ENCODE data around the gene UHRF2. TPM values are rescaled to one million over a fixed set of nuclear protein-coding genes. Genes with fewer than 3 reads are reported as not detected.
"Not testable (repeated sequence)": the region's sequence is repeated elsewhere in the genome, so short reads cannot be mapped to it uniquely, and the experiment has no call there.

The UHRF2 gene
- total RNA-seq, 8 experiments from 2014 or later = 23.3 to 65.0 (median 34.4) TPM

GRCh38 chr9:6439051-6439703 lies 26.2 kb downstream of the UHRF2 start:
- no peak overlapping the region for H3K27ac ChIP-seq
- H3K4me1 ChIP-seq (replicated peaks in 1 of 2) = no peaks in the 10 kb centered on the region
- 51 to 100% (median 90%) methylated on average over 3 to 8 of the region's 9 CpGs; no CpG with 5 or more reads in 2 of the 10 experiments for WGBS, 10 experiments
- ATAC-seq (replicated peaks in 6 of 8) = peak in 1 of 8 experiments; percentile 42
- H3K4me3 ChIP-seq = no peak overlapping the region
- in situ Hi-C loops (cut with MboI; ENCODE audit: low pct_unique_long_range_greater_than_20kb in 2 of 9, low sequenced_read_pairs in 9 of 9, unreplicated experiment in 9 of 9) = no loop called here

GRCh38 chr9:6440405-6440804 lies 27.4 kb downstream of the UHRF2 start:
- 80 to 100% (median 100%) methylated on average over 1 to 3 of the region's 3 CpGs for whole genome bisulfite sequencing, 10 experiments
- in situ Hi-C loops (cut with MboI; ENCODE audit: low pct_unique_long_range_greater_than_20kb in 2 of 9, low sequenced_read_pairs in 9 of 9, unreplicated experiment in 9 of 9) = no loop called here
- Histone ChIP-seq H3K27ac (no peak overlapping the region), H3K4me3 (no peak overlapping the region), H3K4me1 (replicated peaks in 1 of 2) (no peaks in the 10 kb centered on the region)
- ATAC-seq (replicated peaks in 6 of 8) = no peak

- H3K27ac ChIP-seq = no peak overlapping the region
- in situ Hi-C loops (cut with MboI; ENCODE audit: low pct_unique_long_range_greater_than_20kb in 2 of 9, low sequenced_read_pairs in 9 of 9, unreplicated experiment in 9 of 9) = no loop called here
- ATAC-seq (replicated peaks in 6 of 8) = peak in 2 of 8 experiments; percentile 87 to 91
- no peaks in the 10 kb centered on the region for H3K4me1 ChIP-seq (replicated peaks in 1 of 2)
- H3K4me3 ChIP-seq = no peak overlapping the region
- 0 to 20% (median 0%) methylated on average over 1 of the region's 1 CpG; no CpG with 5 or more reads in 7 of the 10 experiments for WGBS, 10 experiments
Observed at GRCh38 chr9:6441269-6441668, 28.3 kb downstream of the UHRF2 start.

- WGBS, 10 experiments = 0 to 69% (median 57%) methylated on average over 1 of the region's 1 CpG; no CpG with 5 or more reads in 5 of the 10 experiments
- no peak for ATAC-seq (replicated peaks in 6 of 8)
- Histone ChIP-seq H3K4me1 (replicated peaks in 1 of 2) (no peaks in the 10 kb centered on the region), H3K4me3 (no peak overlapping the region), H3K27ac (no peak overlapping the region)
- in situ Hi-C loops (cut with MboI; ENCODE audit: low pct_unique_long_range_greater_than_20kb in 2 of 9, low sequenced_read_pairs in 9 of 9, unreplicated experiment in 9 of 9) = no loop called here
Observed at GRCh38 chr9:6443661-6444060, 30.7 kb downstream of the UHRF2 start.

- in situ Hi-C loops (cut with MboI; ENCODE audit: low pct_unique_long_range_greater_than_20kb in 2 of 9, low sequenced_read_pairs in 9 of 9, unreplicated experiment in 9 of 9) = no loop called here
- no peak overlapping the region for H3K27ac ChIP-seq
- no peaks in the 10 kb centered on the region for H3K4me1 ChIP-seq (replicated peaks in 1 of 2)
- ATAC-seq (replicated peaks in 6 of 8) = no peak
- no peak overlapping the region for H3K4me3 ChIP-seq
- 17 to 100% (median 85%) methylated on average over 1 to 2 of the region's 2 CpGs; no CpG with 5 or more reads in 3 of the 10 experiments for WGBS, 10 experiments
Observed at GRCh38 chr9:6444128-6444527, 31.1 kb downstream of the UHRF2 start.

GRCh38 chr9:6449086-6449485 lies 36.1 kb downstream of the UHRF2 start:
- no peaks in the 10 kb centered on the region for H3K4me1 ChIP-seq (replicated peaks in 1 of 2)
- H3K4me3 ChIP-seq = no peak overlapping the region
- WGBS, 10 experiments = 88 to 100% (median 100%) methylated on average over 1 of the region's 1 CpG; no CpG with 5 or more reads in 5 of the 10 experiments
- in situ Hi-C loops (cut with MboI; ENCODE audit: low pct_unique_long_range_greater_than_20kb in 2 of 9, low sequenced_read_pairs in 9 of 9, unreplicated experiment in 9 of 9) = no loop called here
- ATAC-seq (replicated peaks in 6 of 8) = no peak
- H3K27ac ChIP-seq = no peak overlapping the region

GRCh38 chr9:6449645-6450044 lies 36.6 kb downstream of the UHRF2 start:
- Histone ChIP-seq H3K4me1 (replicated peaks in 1 of 2) (no peaks in the 10 kb centered on the region), H3K4me3 (no peak overlapping the region), H3K27ac (no peak overlapping the region)
- no peak for ATAC-seq (replicated peaks in 6 of 8)
- in situ Hi-C loops (cut with MboI; ENCODE audit: low pct_unique_long_range_greater_than_20kb in 2 of 9, low sequenced_read_pairs in 9 of 9, unreplicated experiment in 9 of 9) = no loop called here

GRCh38 chr9:6450641-6451375 lies 37.8 kb downstream of the UHRF2 start:
- no peak overlapping the region for H3K27ac ChIP-seq
- WGBS, 10 experiments = 85 to 96% (median 94%) methylated on average over 3 to 5 of the region's 5 CpGs
- no peak overlapping the region for H3K4me3 ChIP-seq
- in situ Hi-C loops (cut with MboI; ENCODE audit: low pct_unique_long_range_greater_than_20kb in 2 of 9, low sequenced_read_pairs in 9 of 9, unreplicated experiment in 9 of 9) = no loop called here
- no peak for ATAC-seq (replicated peaks in 6 of 8)
- H3K4me1 ChIP-seq (replicated peaks in 1 of 2) = no peaks in the 10 kb centered on the region

- H3K27ac ChIP-seq; in situ Hi-C loops (cut with MboI; ENCODE audit: low pct_unique_long_range_greater_than_20kb in 2 of 9, low sequenced_read_pairs in 9 of 9, unreplicated experiment in 9 of 9); ATAC-seq (replicated peaks in 6 of 8); H3K4me1 ChIP-seq (replicated peaks in 1 of 2); H3K4me3 ChIP-seq: not testable (repeated sequence)
- 83 to 100% (median 100%) methylated on average over 1 to 2 of the region's 4 CpGs; no CpG with 5 or more reads in 5 of the 10 experiments for WGBS, 10 experiments
Observed at GRCh38 chr9:6455292-6455691, 42.3 kb downstream of the UHRF2 start.

- in situ Hi-C loops (cut with MboI; ENCODE audit: low pct_unique_long_range_greater_than_20kb in 2 of 9, low sequenced_read_pairs in 9 of 9, unreplicated experiment in 9 of 9); H3K4me1 ChIP-seq (replicated peaks in 1 of 2); ATAC-seq (replicated peaks in 6 of 8); H3K4me3 ChIP-seq; H3K27ac ChIP-seq: not testable (repeated sequence)
- 100% methylated on average over 1 to 2 of the region's 4 CpGs; no CpG with 5 or more reads in 7 of the 10 experiments for WGBS, 10 experiments
Observed at GRCh38 chr9:6458704-6459103, 45.7 kb downstream of the UHRF2 start.

GRCh38 chr9:6459718-6460117 lies 46.7 kb downstream of the UHRF2 start:
- no peak overlapping the region for H3K4me3 ChIP-seq
- 80 to 100% (median 92%) methylated on average over 1 to 4 of the region's 5 CpGs; no CpG with 5 or more reads in 2 of the 10 experiments for WGBS, 10 experiments
- ATAC-seq (replicated peaks in 6 of 8) = no peak
- H3K4me1 ChIP-seq (replicated peaks in 1 of 2) = no peaks in the 10 kb centered on the region
- in situ Hi-C loops (cut with MboI; ENCODE audit: low pct_unique_long_range_greater_than_20kb in 2 of 9, low sequenced_read_pairs in 9 of 9, unreplicated experiment in 9 of 9) = no loop called here
- H3K27ac ChIP-seq = no peak overlapping the region

- in situ Hi-C loops (cut with MboI; ENCODE audit: low pct_unique_long_range_greater_than_20kb in 2 of 9, low sequenced_read_pairs in 9 of 9, unreplicated experiment in 9 of 9) = no loop called here
- no peak for ATAC-seq (replicated peaks in 6 of 8)
- Histone ChIP-seq H3K4me3 (no peak overlapping the region), H3K27ac (no peak overlapping the region), H3K4me1 (replicated peaks in 1 of 2) (no peaks in the 10 kb centered on the region)
- WGBS, 10 experiments = 71 to 100% (median 92%) methylated on average over 1 to 5 of the region's 5 CpGs; no CpG with 5 or more reads in 1 of the 10 experiments
Observed at GRCh38 chr9:6460189-6460768, 47.3 kb downstream of the UHRF2 start.

- H3K4me3 ChIP-seq = no peak overlapping the region
- no peak for ATAC-seq (replicated peaks in 6 of 8)
- 85 to 100% (median 95%) methylated on average over 2 to 3 of the region's 3 CpGs for WGBS, 10 experiments
- in situ Hi-C loops (cut with MboI; ENCODE audit: low pct_unique_long_range_greater_than_20kb in 2 of 9, low sequenced_read_pairs in 9 of 9, unreplicated experiment in 9 of 9) = no loop called here
- no peaks in the 10 kb centered on the region for H3K4me1 ChIP-seq (replicated peaks in 1 of 2)
- H3K27ac ChIP-seq = no peak overlapping the region
Observed at GRCh38 chr9:6461619-6462018, 48.6 kb downstream of the UHRF2 start.
